ENCODE measurements around the gene WIPF3. TPM values are rescaled to one million over a fixed set of nuclear protein-coding genes. Genes with fewer than 3 reads are reported as not detected.

WIPF3 gene
- total RNA-seq, 2 donors from 2014 or later, result 5.2 to 7.2 TPM

- H3K36me3 Mint-ChIP-seq (ENCODE audit: low read depth), result no peaks in the 10 kb centered on the region
- WGBS, 2 experiments (ENCODE audit: insufficient coverage in 1 of 2, insufficient read length in 1 of 2), result 93 to 94% methylated on average over 4 to 7 of the region's 7 CpGs
- no peak overlapping the region for H3K4me3 Mint-ChIP-seq
- no peaks in the 10 kb centered on the region for H3K27me3 ChIP-seq (ENCODE audit: control insufficient read depth, insufficient read depth, low read length, poor library complexity, severe bottlenecking)
- no peak for DNase-seq
- no peaks in the 10 kb centered on the region for H3K36me3 ChIP-seq (ENCODE audit: control insufficient read depth, insufficient read depth, low read length)
- no peak overlapping the region for H3K4me3 ChIP-seq (ENCODE audit: low read length)
- no peak overlapping the region for H3K9ac ChIP-seq (ENCODE audit: extremely low read depth, low read length, poor library complexity, severe bottlenecking)
- peaks cover 25% of the 10 kb centered on the region for H3K4me1 Mint-ChIP-seq
- H3K9me3 Mint-ChIP-seq, result no peaks in the 10 kb centered on the region
- TF ChIP-seq CTCF (conservative IDR thresholded peaks at IDR 0.05), result peak; percentile 26
- peaks cover 5% of the 10 kb centered on the region for H3K4me1 ChIP-seq (ENCODE audit: control insufficient read depth, insufficient read depth, low read length)
- no peak overlapping the region for H3K27ac ChIP-seq (ENCODE audit: low read depth, low read length)
- no peaks in the 10 kb centered on the region for H3K9me3 ChIP-seq (ENCODE audit: control insufficient read depth, low read length)
- peaks cover 14% of the 10 kb centered on the region for H3K27me3 Mint-ChIP-seq (ENCODE audit: insufficient read depth)
- H3K27ac Mint-ChIP-seq, result no peak overlapping the region
These were observed 9.0 kb upstream of the WIPF3 start for GRCh38 chr7:29797112-29797944.

GRCh38 chr7:29798422-29798821 is 7.9 kb upstream of the WIPF3 start:
- no peak overlapping the region for H3K27ac Mint-ChIP-seq
- peaks cover 20% of the 10 kb centered on the region for H3K27me3 Mint-ChIP-seq (ENCODE audit: insufficient read depth)
- no peaks in the 10 kb centered on the region for H3K27me3 ChIP-seq (ENCODE audit: control insufficient read depth, insufficient read depth, low read length, poor library complexity, severe bottlenecking)
- no peaks in the 10 kb centered on the region for H3K36me3 ChIP-seq (ENCODE audit: control insufficient read depth, insufficient read depth, low read length)
- no peak for DNase-seq
- no peaks in the 10 kb centered on the region for H3K9me3 ChIP-seq (ENCODE audit: control insufficient read depth, low read length)
- no peak overlapping the region for H3K4me3 Mint-ChIP-seq
- H3K9ac ChIP-seq (ENCODE audit: extremely low read depth, low read length, poor library complexity, severe bottlenecking), result no peak overlapping the region
- no peak overlapping the region for H3K27ac ChIP-seq (ENCODE audit: low read depth, low read length)
- H3K4me3 ChIP-seq (ENCODE audit: low read length), result no peak overlapping the region
- H3K9me3 Mint-ChIP-seq, result no peaks in the 10 kb centered on the region
- no peaks in the 10 kb centered on the region for H3K36me3 Mint-ChIP-seq (ENCODE audit: low read depth)
- 92% methylated on average over 5 of the region's 5 CpGs for WGBS, 2 experiments (ENCODE audit: insufficient coverage in 1 of 2, insufficient read length in 1 of 2)
- no peak for TF ChIP-seq CTCF (conservative IDR thresholded peaks at IDR 0.05)
- peaks cover 20% of the 10 kb centered on the region for H3K4me1 Mint-ChIP-seq
- no peaks in the 10 kb centered on the region for H3K4me1 ChIP-seq (ENCODE audit: control insufficient read depth, insufficient read depth, low read length)

- no peak overlapping the region for H3K4me3 Mint-ChIP-seq
- no peak for TF ChIP-seq CTCF (conservative IDR thresholded peaks at IDR 0.05)
- WGBS, 2 experiments (ENCODE audit: insufficient coverage in 1 of 2, insufficient read length in 1 of 2), result 80% methylated on average over 1 of the region's 1 CpG; no CpG with 5 or more reads in 1 of the 2 experiments
These were observed 4.4 kb upstream of the WIPF3 start for GRCh38 chr7:29801929-29802328.

More at GRCh38 chr7:29801929-29802328, 4.4 kb upstream of the WIPF3 start:
- peaks cover 15% of the 10 kb centered on the region for H3K4me1 Mint-ChIP-seq
- H3K27me3 Mint-ChIP-seq (ENCODE audit: insufficient read depth), result peaks cover 33% of the 10 kb centered on the region
- no peak overlapping the region for H3K4me3 ChIP-seq (ENCODE audit: low read length)
- H3K27me3 ChIP-seq (ENCODE audit: control insufficient read depth, insufficient read depth, low read length, poor library complexity, severe bottlenecking), result peaks cover 22% of the 10 kb centered on the region
- no peaks in the 10 kb centered on the region for H3K9me3 Mint-ChIP-seq
- no peaks in the 10 kb centered on the region for H3K9me3 ChIP-seq (ENCODE audit: control insufficient read depth, low read length)
- no peaks in the 10 kb centered on the region for H3K36me3 ChIP-seq (ENCODE audit: control insufficient read depth, insufficient read depth, low read length)
- H3K27ac Mint-ChIP-seq, result no peak overlapping the region
- no peaks in the 10 kb centered on the region for H3K4me1 ChIP-seq (ENCODE audit: control insufficient read depth, insufficient read depth, low read length)
- no peak for DNase-seq
- no peak overlapping the region for H3K9ac ChIP-seq (ENCODE audit: extremely low read depth, low read length, poor library complexity, severe bottlenecking)
- H3K27ac ChIP-seq (ENCODE audit: low read depth, low read length), result no peak overlapping the region
- H3K36me3 Mint-ChIP-seq (ENCODE audit: low read depth), result no peaks in the 10 kb centered on the region

Data from endodermal cell (in vitro differentiated cells).